NCI-H2171 (cell line): ENCODE results near the gene SOCS3.

ENCODE experiments used
- DNase-seq: peaks from one replicate; lab custom pipeline; 2025; lab: John Stamatoyannopoulos, UW

The SOCS3 gene

GRCh38 chr17:78390241-78391050 is 30.6 kb upstream of the SOCS3 start:
- peak; percentile 84 for DNase-seq

GRCh38 chr17:78387977-78388941 is 28.4 kb upstream of the SOCS3 start:
- no peak for DNase-seq

- no peak for DNase-seq
These were observed 24.8 kb upstream of the SOCS3 start for GRCh38 chr17:78384479-78385175.

- no peak for DNase-seq
These were observed 24.0 kb upstream of the SOCS3 start for GRCh38 chr17:78383725-78384471.

GRCh38 chr17:78381601-78382232 is 21.8 kb upstream of the SOCS3 start:
- DNase-seq, result no peak

GRCh38 chr17:78380370-78380769 is 20.5 kb upstream of the SOCS3 start:
- no peak for DNase-seq

- DNase-seq, result no peak
These were observed 19.2 kb upstream of the SOCS3 start for GRCh38 chr17:78379131-78379491.

- peak; percentile 64 for DNase-seq
These were observed 18.6 kb upstream of the SOCS3 start, which contains the start of gene PGS1 for GRCh38 chr17:78378225-78379130. TSS of gene PGS1 (plus strand) at chr17:78378649. CDS start at chr17:78378666, 17 bp downstream.

- DNase-seq, result no peak
These were observed 18.0 kb upstream of the SOCS3 start for GRCh38 chr17:78377858-78378224.

GRCh38 chr17:78376161-78376560 is 16.3 kb upstream of the SOCS3 start:
- DNase-seq, result no peak

- no peak for DNase-seq
These were observed 15.7 kb upstream of the SOCS3 start for GRCh38 chr17:78375401-78376151.

GRCh38 chr17:78374631-78375274 is 14.9 kb upstream of the SOCS3 start:
- no peak for DNase-seq

- no peak for DNase-seq
These were observed 14.3 kb upstream of the SOCS3 start for GRCh38 chr17:78374189-78374588.

- no peak for DNase-seq
These were observed 13.0 kb upstream of the SOCS3 start for GRCh38 chr17:78372841-78373240.

- DNase-seq, result no peak
These were observed 11.2 kb upstream of the SOCS3 start for GRCh38 chr17:78371056-78371455.

- no peak for DNase-seq
These were observed 10.0 kb upstream of the SOCS3 start for GRCh38 chr17:78369791-78370381.

GRCh38 chr17:78368854-78369495 is 9.1 kb upstream of the SOCS3 start:
- no peak for DNase-seq

GRCh38 chr17:78368348-78368747 is 8.5 kb upstream of the SOCS3 start:
- no peak for DNase-seq
